Cerebellar cortex (tissue), 1 donor: ENCODE measurements around the gene RHBDF2.

ENCODE experiments used
- DNase-seq: peaks from one replicate; pipeline ENCODE4 v3.0.0-alpha.2; 2015; ENCODE audit warnings: low spot score

Gene RHBDF2

DNA sequence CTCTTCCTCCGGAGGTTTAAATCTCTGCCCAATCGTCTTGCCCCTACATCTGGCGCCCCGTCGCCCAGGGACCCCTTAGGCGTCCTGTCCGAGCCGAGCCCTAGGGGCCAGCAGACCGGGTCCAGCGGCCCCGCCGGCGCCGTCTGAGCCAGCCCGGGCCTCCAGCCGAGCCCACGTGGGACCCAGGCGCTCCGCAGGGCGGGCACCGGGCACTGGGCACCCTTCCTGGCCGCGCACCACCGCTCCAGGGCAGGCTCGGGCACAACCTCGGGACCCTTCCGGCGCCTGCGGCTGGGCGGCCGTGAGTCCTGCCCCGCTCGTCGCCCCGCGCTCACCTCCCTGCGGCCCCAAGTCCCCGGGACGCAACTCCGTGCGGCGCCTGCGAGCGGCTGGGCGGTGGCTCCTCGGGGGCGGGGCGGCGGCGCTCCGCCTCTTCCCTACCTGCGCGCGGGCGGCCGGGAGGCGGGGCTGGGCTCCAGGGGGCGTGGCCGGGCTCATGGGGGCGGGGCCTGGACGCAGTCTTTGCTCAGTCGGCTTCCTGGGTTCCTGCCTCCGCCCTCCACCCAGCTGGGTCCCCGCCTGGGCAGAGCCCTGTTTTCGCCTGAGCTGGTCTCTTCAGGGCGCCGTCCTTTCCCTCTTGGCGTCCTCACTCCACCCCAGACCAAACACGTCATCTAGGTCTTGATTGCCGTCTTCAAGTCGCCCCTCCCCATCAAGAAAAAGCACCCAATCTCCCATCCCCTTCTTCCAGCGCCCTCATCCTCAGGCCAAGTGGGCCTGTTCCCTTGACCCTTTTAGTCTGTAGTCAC is at the start of gene RHBDF2:
RHBDF2 (minus strand) TSS at position 406 of the 809 bp plus-strand sequence. CDS start 19,899 bp downstream, outside the sequence.
- peak; percentile 50 for DNase-seq

DNA sequence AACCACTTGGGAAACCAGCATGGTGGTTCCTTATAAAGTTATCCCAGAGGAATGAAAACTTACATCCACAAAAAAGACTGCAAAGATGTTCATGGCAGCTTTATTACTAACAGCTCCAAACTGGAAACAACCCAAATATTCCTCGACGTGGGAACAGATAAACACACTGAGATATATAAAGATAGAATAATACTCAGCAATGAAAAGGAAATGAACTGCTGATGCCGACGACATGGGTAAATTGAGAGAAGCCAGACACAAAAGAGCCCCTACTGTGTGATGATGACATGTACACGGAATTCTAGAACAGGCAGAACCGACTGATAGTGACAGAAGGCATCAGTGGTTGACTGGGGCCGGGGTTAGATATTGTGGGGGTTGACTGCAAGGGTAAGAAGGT is 48.3 kb upstream of the RHBDF2 start:
- DNase-seq: no peak

- no peak for DNase-seq
These were observed 47.9 kb upstream of the RHBDF2 start for GRCh38 chr17:76549215-76549518.

GRCh38 chr17:76548378-76549214 is 47.4 kb upstream of the RHBDF2 start:
- no peak for DNase-seq

GRCh38 chr17:76547642-76548202 is 46.5 kb upstream of the RHBDF2 start:
- no peak for DNase-seq

DNA sequence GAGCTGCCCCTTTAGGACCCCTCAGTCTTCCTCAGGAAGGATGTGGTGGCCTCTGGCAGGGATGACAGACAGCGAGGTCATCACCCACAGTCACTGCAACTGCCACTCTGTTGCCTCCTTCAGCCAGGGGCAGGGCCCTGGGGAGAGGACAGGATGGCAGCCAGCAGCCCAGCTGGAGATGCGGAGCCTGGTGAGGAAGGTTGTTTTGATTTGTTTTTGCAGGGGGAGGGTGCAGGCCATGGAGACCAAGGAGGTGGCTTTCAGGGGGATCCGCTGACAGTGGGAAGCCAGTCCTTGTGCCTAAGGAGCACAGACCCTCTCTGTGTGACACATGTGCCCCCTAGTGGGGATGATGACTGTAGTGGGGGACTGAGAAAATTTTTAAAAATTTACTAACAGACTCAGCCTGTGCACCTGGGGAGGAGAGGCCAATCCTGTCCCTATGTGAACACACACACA is 46.0 kb upstream of the RHBDF2 start:
- DNase-seq: peak; percentile 78

GRCh38 chr17:76546556-76547182 is 45.4 kb upstream of the RHBDF2 start:
- peak; percentile 44 for DNase-seq

DNA sequence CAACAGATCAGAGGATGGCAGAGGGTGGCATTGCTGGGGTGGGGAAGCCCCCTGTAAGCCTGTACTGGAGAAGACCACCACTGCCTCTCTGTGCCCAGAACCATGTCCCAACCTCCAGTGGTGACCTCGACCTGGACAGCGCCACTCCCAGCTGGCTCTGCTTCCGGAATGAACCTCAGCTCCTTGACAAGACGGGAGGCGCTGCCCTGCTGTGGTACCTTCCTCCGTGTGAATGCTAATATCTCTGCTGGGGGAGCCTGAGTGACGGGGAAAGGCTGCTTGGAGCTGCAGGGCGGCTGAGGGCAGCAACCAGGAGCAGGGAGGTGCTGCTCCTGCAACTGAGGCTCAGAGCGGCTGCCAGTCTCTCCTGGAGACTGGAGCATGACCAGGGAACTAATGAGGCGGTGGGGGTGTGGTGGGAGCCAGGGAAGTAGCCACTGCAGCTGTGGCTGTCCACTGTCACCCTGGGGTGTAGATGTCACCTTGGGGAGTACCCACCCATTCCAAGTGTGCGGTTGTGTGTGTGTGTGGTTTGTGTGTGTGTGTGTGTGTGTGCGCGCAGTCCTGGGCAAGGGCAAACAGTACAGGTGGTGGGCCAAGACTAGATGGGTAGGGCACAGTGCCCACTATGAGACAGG is 44.8 kb upstream of the RHBDF2 start:
- peak; percentile 35 for DNase-seq

- DNase-seq: peak; percentile 71
These were observed 43.5 kb upstream of the RHBDF2 start for GRCh38 chr17:76544546-76545365.

DNA sequence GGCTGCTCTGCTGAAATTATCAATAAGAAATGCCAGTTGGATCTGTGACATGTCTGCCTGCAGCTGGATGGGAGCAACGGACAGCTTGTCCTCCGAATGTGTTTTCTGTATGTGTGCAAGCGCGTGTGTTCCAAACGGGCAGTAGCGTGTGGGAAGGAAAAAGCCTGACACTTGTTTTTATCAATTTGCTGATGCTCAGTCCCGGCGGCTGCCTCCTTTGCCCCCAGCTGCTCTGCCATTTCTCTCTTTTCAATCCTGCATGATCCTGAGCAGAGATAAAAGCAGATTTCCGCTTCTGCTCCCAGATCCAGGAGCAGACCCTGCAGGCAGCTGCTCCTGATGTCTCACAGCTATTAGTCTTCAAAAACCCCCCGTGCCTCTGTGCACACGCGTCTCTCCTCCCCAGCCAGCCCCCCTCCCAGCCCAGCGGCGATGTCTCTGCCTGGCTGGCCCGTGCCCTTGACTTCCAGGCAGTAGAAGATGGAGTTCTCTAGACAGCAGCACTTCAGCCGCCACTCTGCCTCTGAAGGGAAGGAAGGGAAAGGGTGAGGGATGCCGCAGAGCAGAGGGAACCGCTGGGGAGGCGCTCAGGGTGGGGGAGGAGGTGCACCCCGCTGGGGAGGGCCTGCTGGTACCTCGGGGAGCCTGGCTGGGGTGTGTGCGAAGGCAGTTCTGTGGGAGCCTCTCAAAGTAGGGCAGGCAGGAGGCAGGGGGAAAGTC is 42.8 kb upstream of the RHBDF2 start:
- DNase-seq: peak; percentile 42

DNA sequence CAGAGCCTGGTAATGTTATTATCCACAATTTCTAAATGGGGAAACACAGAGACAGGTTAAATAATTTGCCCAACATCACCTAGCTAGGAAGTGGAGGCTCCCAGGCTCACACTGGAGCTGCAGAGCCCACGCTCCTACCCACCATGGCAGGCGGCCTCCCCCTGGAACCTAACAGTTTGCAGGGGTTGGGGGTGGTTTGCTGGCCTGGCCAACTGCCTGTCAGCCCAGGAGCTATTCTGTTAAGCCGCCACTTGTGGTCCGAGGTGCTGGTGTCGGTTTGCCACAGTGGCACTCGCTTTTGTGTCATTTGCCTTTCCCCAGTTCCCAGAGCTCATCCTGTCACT is 42.2 kb upstream of the RHBDF2 start:
- DNase-seq: no peak

GRCh38 chr17:76542984-76543383 is 41.8 kb upstream of the RHBDF2 start:
- peak; percentile 34 for DNase-seq

DNA sequence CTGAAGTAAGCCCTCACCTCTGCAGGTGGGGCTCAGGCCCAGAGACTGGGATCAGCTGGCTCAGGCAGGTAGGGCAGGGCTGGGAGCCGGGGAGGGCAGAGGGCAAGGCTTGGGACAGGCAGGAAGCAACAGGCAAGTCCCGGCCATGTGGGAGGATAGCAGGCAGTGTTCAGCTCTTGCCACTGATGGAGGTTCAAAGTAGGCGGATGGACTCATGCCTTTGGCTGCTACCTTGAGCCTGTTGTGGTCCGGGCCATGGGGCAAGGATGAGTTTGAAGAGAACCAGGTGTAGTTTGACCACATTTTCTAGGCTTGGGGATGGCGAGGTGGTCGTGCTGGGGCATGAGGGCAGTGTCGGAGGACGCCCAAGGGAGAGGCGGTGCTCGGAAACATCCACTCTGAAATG is 41.3 kb upstream of the RHBDF2 start:
- DNase-seq: peak; percentile 36

DNA sequence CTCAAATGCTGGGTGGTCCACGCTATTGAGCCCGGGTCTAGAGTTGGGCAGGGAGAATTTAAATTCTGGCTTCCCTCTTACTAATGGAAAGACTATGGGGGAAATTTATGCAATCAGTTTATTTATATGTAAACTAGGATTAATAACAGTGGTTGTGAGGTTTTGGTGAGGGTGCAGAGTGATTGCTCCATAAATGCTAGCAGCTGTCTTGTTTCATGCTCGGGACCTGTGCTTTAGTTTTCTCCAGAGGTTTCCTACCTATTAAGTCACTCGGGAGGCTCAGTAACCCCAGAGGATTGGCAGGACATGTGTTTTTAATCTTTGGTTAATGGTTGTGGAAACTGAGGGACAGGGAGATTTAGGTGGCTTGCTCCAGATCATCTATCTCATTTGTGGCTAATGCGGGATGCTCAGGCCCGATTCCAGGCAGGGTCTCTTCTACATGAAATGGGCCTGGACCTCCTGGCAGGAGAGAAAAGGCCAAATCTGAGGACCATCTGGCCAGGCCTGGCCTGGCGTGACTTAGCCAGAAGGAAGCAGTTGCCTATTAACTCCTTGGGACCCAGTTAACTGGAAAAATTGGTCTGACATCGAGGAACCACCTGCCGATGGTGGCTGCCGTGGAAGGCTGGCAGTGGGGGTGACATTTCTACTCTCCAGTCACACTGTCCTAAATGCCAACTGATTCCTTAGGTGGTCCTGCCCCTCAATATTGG is 40.7 kb upstream of the RHBDF2 start:
- peak; percentile 88 for DNase-seq

GRCh38 chr17:76540381-76541300 is 39.4 kb upstream of the RHBDF2 start:
- peak; percentile 99 for DNase-seq

DNA sequence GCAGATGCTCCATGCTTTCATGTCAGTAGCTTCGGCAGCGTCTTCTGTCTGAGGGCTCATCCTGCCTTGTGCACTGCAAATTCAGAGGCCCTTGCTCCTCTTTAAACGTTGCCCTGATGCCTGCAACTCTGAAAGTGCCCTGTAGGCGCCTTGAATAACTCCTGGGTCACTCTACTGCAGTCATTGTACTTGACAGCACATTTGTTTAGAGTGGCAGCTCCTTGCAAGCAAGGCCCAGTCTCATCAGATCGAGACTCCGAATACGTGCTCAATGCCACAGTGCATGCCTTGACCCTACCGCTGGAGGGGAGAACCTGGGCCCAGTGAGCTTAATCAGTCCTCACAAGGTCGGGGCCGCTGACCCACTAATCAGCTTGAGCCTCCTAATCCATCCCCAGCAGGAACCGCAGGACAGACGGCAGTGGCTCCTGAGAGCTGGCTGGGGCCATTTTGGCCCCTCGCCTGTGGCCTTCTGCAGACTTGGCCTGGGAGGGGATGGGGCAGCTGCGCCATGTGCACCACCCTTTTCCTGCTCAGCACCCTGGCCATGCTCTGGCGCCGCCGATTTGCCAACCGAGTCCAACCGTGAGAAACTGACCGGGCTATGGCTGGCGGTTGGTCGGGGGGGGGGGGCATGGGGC is 38.5 kb upstream of the RHBDF2 start, which contains the start of gene PRCD:
PRCD (plus strand) TSS at position 414 of the 641 bp plus-strand sequence; CDS start at position 512, 98 bp downstream.
- peak; percentile 44 for DNase-seq

DNA sequence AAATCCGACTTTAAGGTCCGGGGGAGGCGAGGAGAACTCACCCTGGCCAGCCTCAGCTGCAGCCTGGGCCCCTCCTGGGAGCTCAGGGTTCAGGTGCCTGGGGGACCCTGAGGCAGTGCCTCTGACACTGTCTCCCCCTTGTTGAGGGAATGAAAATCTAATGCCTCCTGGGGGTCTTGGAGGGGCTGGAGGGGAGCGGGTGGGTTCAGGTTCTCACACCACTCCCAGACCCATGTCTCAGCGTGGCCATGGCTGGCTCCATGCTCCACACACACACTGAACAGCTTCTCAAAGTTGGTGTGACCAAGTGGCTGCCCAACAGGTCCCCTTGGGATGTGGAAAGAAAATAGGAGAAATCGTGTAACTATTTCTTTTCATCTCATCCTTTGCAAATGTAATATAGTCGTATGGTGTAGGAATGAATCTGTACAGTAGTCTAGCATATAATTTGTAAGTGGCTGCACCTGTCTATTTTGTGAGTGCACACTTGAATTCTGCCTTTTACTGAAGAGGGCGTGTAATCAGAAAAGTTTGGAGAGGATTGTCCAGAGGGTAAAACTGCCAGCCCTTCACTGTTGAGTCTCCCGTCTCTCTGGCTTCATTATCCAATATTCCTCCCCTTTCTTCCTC is 37.8 kb upstream of the RHBDF2 start:
- no peak for DNase-seq
